Measurements from ENCODE around the gene BANP. TPM values are rescaled to one million over a fixed set of nuclear protein-coding genes. Genes with fewer than 3 reads are reported as not detected.

Gene BANP
- total and polyA plus RNA-seq, 2 of the 8 experiments (the other 6 are each of a cell fraction or from before 2014, with no cell fraction given), result 25.8 to 39.8 TPM

GRCh38 chr16:88047462-88047861, 96.2 kb downstream of the BANP start (continued):
- TF ChIP-seq SP4 (IDR thresholded peaks at IDR 0.05; ENCODE audit: low read length), result no peak
- no peak for TF ChIP-seq TAF1 (IDR thresholded peaks at IDR 0.05; ENCODE audit: low read depth, low read length)
- TF ChIP-seq CHD2 (IDR thresholded peaks at IDR 0.05; ENCODE audit: low read length), result no peak
- no peak for TF ChIP-seq YY1 (IDR thresholded peaks at IDR 0.05; ENCODE audit: low read depth, low read length)
- TF ChIP-seq SP1 (IDR thresholded peaks at IDR 0.05; ENCODE audit: low read depth, low read length), result no peak
- no peak for TF ChIP-seq FOSL1 (IDR thresholded peaks at IDR 0.05; ENCODE audit: insufficient read depth, low read depth, low read length)
